Measurements from ENCODE around the gene METAP2. TPM values are rescaled to one million over a fixed set of nuclear protein-coding genes. Genes with fewer than 3 reads are reported as not detected.

The METAP2 gene
- total RNA-seq, 1 experiment from 2014 or later = 86.1 TPM

GRCh38 chr12:95551913-95552516, 78.1 kb downstream of the METAP2 start:
- BruUV-seq (replicated peaks) = no TSS peak
- H3K36me3 ChIP-seq (ENCODE audit: control insufficient read depth, insufficient read depth, low read length) = no peaks in the 10 kb centered on the region
- no peaks in the 10 kb centered on the region for H3K4me1 ChIP-seq (ENCODE audit: control insufficient read depth, insufficient read depth, low read length)
- H3K4me3 ChIP-seq (ENCODE audit: low read depth in 2 of 2, low read length in 2 of 2) = no peak overlapping the region
- intact Hi-C loops (cut with micrococcal nuclease; ENCODE audit: unreplicated experiment) = no loop called here
- in situ Hi-C loops (cut with HindIII; ENCODE audit: low pct_unique_long_range_greater_than_20kb, low sequenced_read_pairs) = no loop called here
- DNase-seq (ENCODE audit: low read depth, low spot score) (no peak), ATAC-seq (no peak)
- peaks cover 6% of the 10 kb centered on the region; the same call in 1 of the 2 replicates for H3K9me3 ChIP-seq (ENCODE audit: control insufficient read depth, insufficient read depth, low read depth, low read length)
- ChIA-PET CTCF (interaction anchor here (0.7 kb wide), 1 partner anchor 23 kb away, joined by 3 read pairs; no protein-coding TSS in a partner anchor), POLR2A (interaction anchor here (0.6 kb wide), 1 partner anchor 226 kb away, joined by 14 read pairs; no protein-coding TSS in a partner anchor)
- TF ChIP-seq CTCF (IDR thresholded peaks at IDR 0.05) (no peak), REST (IDR thresholded peaks at IDR 0.05; ENCODE audit: insufficient read depth in 1 of 2, low read depth in 2 of 2, low read length in 1 of 2) (no peak), SIN3A (IDR thresholded peaks at IDR 0.05; ENCODE audit: borderline replicate concordance, insufficient read depth, low read depth, low read length) (no peak), POLR2AphosphoS5 (IDR thresholded peaks at IDR 0.05; ENCODE audit: low read depth, low read length) (no peak), TCF7L2 (IDR thresholded peaks at IDR 0.05; ENCODE audit: low read depth, low read length) (no peak)
- no peak overlapping the region for H3K27ac ChIP-seq (ENCODE audit: low read length)
- peaks cover 8% of the 10 kb centered on the region; the same call in 1 of the 2 replicates for H3K27me3 ChIP-seq (ENCODE audit: control insufficient read depth, insufficient read depth, low read length)

- intact Hi-C loops (cut with micrococcal nuclease; ENCODE audit: unreplicated experiment) (no loop called here), in situ Hi-C loops (cut with HindIII; ENCODE audit: low pct_unique_long_range_greater_than_20kb, low sequenced_read_pairs) (no loop called here)
- peaks cover 6% of the 10 kb centered on the region; the same call in 1 of the 2 replicates for H3K9me3 ChIP-seq (ENCODE audit: control insufficient read depth, insufficient read depth, low read depth, low read length)
- no TSS peak for BruUV-seq (replicated peaks)
- DNase-seq (ENCODE audit: low read depth, low spot score) (no peak), ATAC-seq (no peak)
- no peak overlapping the region for H3K27ac ChIP-seq (ENCODE audit: low read length)
- no peak overlapping the region for H3K4me3 ChIP-seq (ENCODE audit: low read depth in 2 of 2, low read length in 2 of 2)
- H3K27me3 ChIP-seq (ENCODE audit: control insufficient read depth, insufficient read depth, low read length) = no peaks in the 10 kb centered on the region
- ChIA-PET POLR2A (no interaction called here), CTCF (no interaction called here)
- H3K36me3 ChIP-seq (ENCODE audit: control insufficient read depth, insufficient read depth, low read length) = no peaks in the 10 kb centered on the region
- no peaks in the 10 kb centered on the region for H3K4me1 ChIP-seq (ENCODE audit: control insufficient read depth, insufficient read depth, low read length)
- TF ChIP-seq REST (IDR thresholded peaks at IDR 0.05; ENCODE audit: insufficient read depth in 1 of 2, low read depth in 2 of 2, low read length in 1 of 2) (no peak), POLR2AphosphoS5 (IDR thresholded peaks at IDR 0.05; ENCODE audit: low read depth, low read length) (no peak), CTCF (IDR thresholded peaks at IDR 0.05) (no peak), TCF7L2 (IDR thresholded peaks at IDR 0.05; ENCODE audit: low read depth, low read length) (no peak), SIN3A (IDR thresholded peaks at IDR 0.05; ENCODE audit: borderline replicate concordance, insufficient read depth, low read depth, low read length) (no peak)
Observed at GRCh38 chr12:95553197-95553943, 79.4 kb downstream of the METAP2 start.

All from Panc1 (cell line).